ENCODE results near the gene SATB2.

- TF ChIP-seq CTCF (conservative IDR thresholded peaks at IDR 0.05) (no peak), ZFX (IDR thresholded peaks at IDR 0.05) (no peak)
Measured at GRCh38 chr2:199464606-199465352, 7.0 kb upstream of the SATB2 start.

Data from C4-2B (cell line).